Tibial artery (tissue), 4 donors: ENCODE results near the gene VWF.

ENCODE experiments used
- DNase-seq, 2 donors: peaks; one replicate each; pipeline ENCODE4 v3.0.0-alpha.2; 2019
- H3K27ac ChIP-seq, 2 donors: fragments of 200-600 bp; sonication (generic) in 1 of 2; 1 replicate in 1 of 2; 2 replicates in 1 of 2; pipeline ENCODE4 v1.5.1; 2018 to 2019; ENCODE audit warnings: mild to moderate bottlenecking in 1 of 2
- H3K27me3 ChIP-seq, 2 donors: fragments of 200-600 bp; sonication (generic) in 1 of 2; one replicate each; pipeline versions ENCODE4 v1.5.1 to v1.6.0; 2016 to 2019
- H3K36me3 ChIP-seq, 3 donors: fragments of 200-600 bp; sonication (generic) in 2 of 3; one replicate each; pipeline ENCODE4 v1.5.1; 2016 to 2019; ENCODE audit warnings: mild to moderate bottlenecking in 2 of 3
- H3K4me1 ChIP-seq, 4 donors: fragments of 200-600 bp; sonication (generic) in 2 of 4; 1 replicate in 3 of 4; 2 replicates in 1 of 4; pipeline ENCODE4 v1.5.1; 2016 to 2019
- H3K4me3 ChIP-seq, 2 donors: fragments of 200-600 bp; sonication (generic) in 1 of 2; 1 replicate in 1 of 2; 2 replicates in 1 of 2; pipeline ENCODE4 v1.5.1; 2018 to 2019; ENCODE audit warnings: mild to moderate bottlenecking in 2 of 2
- H3K9me3 ChIP-seq, 3 donors: fragments of 200-600 bp; sonication (generic) in 1 of 3; one replicate each; pipeline ENCODE4 v1.5.1; 2016 to 2019
- intact Hi-C: fragments of 100-400 bp; cut with DNase I; formaldehyde crosslinking; loops from one replicate; pipeline ENCODE4 v1.15.0; 2023; ENCODE audit warnings: low total_unique reads
- TF ChIP-seq, protein P1 (sequence below), 2 experiments: fragments of 200-600 bp in 1 of 2; fragments of 450-650 bp in 1 of 2; IDR thresholded peaks; one replicate each; pipeline ENCODE4 v1.5.1; 2017 to 2019; ENCODE audit warnings: antibody characterized with exemption in 2 of 2, mild to moderate bottlenecking in 1 of 2, moderate library complexity in 1 of 2

The VWF gene

GRCh38 chr12:6077692-6078083, 46.8 kb downstream of the VWF start:
- TF ChIP-seq, protein P1, sequence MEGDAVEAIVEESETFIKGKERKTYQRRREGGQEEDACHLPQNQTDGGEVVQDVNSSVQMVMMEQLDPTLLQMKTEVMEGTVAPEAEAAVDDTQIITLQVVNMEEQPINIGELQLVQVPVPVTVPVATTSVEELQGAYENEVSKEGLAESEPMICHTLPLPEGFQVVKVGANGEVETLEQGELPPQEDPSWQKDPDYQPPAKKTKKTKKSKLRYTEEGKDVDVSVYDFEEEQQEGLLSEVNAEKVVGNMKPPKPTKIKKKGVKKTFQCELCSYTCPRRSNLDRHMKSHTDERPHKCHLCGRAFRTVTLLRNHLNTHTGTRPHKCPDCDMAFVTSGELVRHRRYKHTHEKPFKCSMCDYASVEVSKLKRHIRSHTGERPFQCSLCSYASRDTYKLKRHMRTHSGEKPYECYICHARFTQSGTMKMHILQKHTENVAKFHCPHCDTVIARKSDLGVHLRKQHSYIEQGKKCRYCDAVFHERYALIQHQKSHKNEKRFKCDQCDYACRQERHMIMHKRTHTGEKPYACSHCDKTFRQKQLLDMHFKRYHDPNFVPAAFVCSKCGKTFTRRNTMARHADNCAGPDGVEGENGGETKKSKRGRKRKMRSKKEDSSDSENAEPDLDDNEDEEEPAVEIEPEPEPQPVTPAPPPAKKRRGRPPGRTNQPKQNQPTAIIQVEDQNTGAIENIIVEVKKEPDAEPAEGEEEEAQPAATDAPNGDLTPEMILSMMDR (IDR thresholded peaks at IDR 0.05) = no peak
- DNase-seq = no peak
- Histone ChIP-seq H3K4me3 (no peak overlapping the region), H3K4me1 (peaks cover 0 to 7% (median 5%) of the 10 kb centered on the region in 4 donors), H3K9me3 (no peaks in the 10 kb centered on the region), H3K36me3 (no peaks in the 10 kb centered on the region), H3K27me3 (peaks cover 0 to 15% of the 10 kb centered on the region in 2 donors), H3K27ac (no peak overlapping the region)
- intact Hi-C loops = no loop called here

DNA sequence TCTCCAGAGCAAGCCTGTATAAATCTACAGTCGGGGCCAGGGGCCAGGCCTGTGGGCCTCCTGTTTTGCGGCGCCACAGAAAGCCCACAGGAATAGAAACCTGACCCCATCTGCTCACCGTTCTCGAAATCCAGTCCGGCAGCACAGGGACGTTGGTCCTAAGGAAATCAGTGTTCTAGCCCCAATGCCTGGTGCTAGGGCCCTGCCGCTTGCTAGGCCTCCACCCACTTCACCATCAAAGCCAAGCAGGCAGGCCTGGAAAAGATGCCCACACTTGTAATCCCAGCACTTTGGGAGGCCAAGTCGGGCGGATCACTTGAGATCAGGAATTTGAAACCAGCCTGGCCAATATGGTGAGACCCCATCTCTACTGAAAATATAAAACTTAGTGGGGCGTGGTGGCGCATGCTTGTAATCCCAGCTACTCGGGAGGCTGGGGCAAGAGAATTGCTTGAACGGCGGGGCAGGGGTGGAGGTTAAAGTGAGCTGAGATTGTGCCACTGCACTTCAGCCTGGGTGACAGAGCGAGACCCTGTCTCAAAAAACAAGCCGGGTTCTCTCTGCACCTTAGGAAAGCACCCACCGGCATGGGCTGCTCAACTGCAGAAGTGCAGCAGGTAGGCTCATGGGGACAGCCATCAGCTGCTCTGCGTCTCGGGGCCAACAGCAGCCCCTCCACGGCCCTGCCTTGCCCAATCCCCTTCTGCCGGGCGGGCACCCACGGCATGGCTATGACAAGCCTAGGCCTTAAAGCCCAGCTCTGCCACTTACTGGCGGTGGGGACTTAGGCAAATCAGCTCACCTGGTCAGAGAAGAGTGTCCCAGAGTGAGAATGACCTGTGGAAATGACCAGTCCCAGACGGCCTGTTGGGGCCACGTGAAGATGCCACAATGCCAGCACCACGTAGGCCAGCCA, 47.4 kb downstream of the VWF start:
- no peaks in the 10 kb centered on the region for H3K36me3 ChIP-seq
- H3K27me3 ChIP-seq = peaks cover 0 to 15% of the 10 kb centered on the region in 2 donors
- no peak for DNase-seq
- H3K27ac ChIP-seq = no peak overlapping the region
- intact Hi-C loops = no loop called here
- no peaks in the 10 kb centered on the region for H3K9me3 ChIP-seq
- H3K4me3 ChIP-seq = no peak overlapping the region
- TF ChIP-seq, protein P1 (IDR thresholded peaks at IDR 0.05) = no peak
- H3K4me1 ChIP-seq = peaks cover 0 to 7% (median 5%) of the 10 kb centered on the region in 4 donors

DNA sequence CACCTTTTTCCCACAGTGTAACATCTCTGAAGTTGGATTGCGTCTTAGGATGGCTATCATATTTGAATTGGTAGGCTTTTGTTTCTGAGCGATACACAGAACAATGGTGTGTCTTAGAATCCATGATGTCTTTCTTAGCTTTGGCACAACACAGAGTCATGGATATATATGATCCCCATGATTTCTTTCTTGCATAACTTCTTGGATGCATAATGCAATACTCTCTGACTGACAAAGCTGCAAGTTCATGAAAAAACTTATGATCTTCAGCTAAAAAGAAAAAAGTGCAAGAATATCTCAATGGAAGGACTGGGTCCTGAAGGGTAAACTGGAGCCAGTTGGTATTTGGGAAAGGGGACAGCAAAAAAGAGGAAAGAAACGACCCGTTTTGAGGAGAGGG, 48.1 kb downstream of the VWF start:
- no peaks in the 10 kb centered on the region for H3K36me3 ChIP-seq
- DNase-seq = no peak
- peaks cover 0 to 7% (median 5%) of the 10 kb centered on the region in 4 donors for H3K4me1 ChIP-seq
- TF ChIP-seq, protein P1 (IDR thresholded peaks at IDR 0.05) = no peak
- intact Hi-C loops = no loop called here
- peaks cover 0 to 15% of the 10 kb centered on the region in 2 donors for H3K27me3 ChIP-seq
- H3K27ac ChIP-seq = no peak overlapping the region
- H3K9me3 ChIP-seq = no peaks in the 10 kb centered on the region
- H3K4me3 ChIP-seq = no peak overlapping the region

- no peak overlapping the region for H3K27ac ChIP-seq
- H3K27me3 ChIP-seq = peaks cover 0 to 15% of the 10 kb centered on the region in 2 donors
- TF ChIP-seq, protein P1 (IDR thresholded peaks at IDR 0.05) = no peak
- DNase-seq = no peak
- peaks cover 0 to 7% (median 5%) of the 10 kb centered on the region in 4 donors for H3K4me1 ChIP-seq
- intact Hi-C loops = no loop called here
- no peaks in the 10 kb centered on the region for H3K36me3 ChIP-seq
- H3K9me3 ChIP-seq = no peaks in the 10 kb centered on the region
- H3K4me3 ChIP-seq = peak overlapping the region; percentile 12 to 39
These were observed 49.4 kb downstream of the VWF start for GRCh38 chr12:6074979-6075585.

DNA sequence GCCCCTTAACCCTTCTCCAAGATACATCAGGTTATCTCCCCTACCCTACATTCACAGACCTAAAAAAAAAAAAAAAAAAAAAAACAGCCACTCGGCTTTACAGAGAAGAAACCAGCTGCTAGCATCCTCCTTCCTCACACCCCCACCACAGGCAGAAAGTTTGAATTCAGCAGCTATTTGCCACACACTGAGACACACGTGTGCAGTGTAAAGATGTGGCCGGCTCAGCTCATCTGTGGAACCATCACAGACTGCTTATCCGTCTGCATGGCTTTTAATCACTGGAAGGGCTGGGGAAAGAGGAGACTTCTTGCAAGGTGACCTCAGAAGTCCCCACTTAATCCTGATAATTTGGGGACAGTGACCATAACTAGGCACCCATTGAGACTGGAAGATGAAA, 50.0 kb downstream of the VWF start:
- peaks cover 0 to 11% (median 5%) of the 10 kb centered on the region in 4 donors for H3K4me1 ChIP-seq
- H3K4me3 ChIP-seq = no peak overlapping the region
- H3K9me3 ChIP-seq = no peaks in the 10 kb centered on the region
- DNase-seq = no peak
- no peak overlapping the region for H3K27ac ChIP-seq
- TF ChIP-seq, protein P1 (IDR thresholded peaks at IDR 0.05) = no peak
- intact Hi-C loops = no loop called here
- no peaks in the 10 kb centered on the region for H3K36me3 ChIP-seq
- H3K27me3 ChIP-seq = peaks cover 0 to 15% of the 10 kb centered on the region in 2 donors
